Measurements from ENCODE around the gene NOC4L. TPM values are rescaled to one million over a fixed set of nuclear protein-coding genes. Genes with fewer than 3 reads are reported as not detected.

The NOC4L gene
- total RNA-seq, 1 experiment from 2014 or later = 29.8 TPM

GRCh38 chr12:132139912-132140311 lies 4.3 kb upstream of the NOC4L start:
- no peak for DNase-seq (ENCODE audit: low read depth, low spot score)
- no peak for ATAC-seq
- Histone ChIP-seq H3K27me3 (ENCODE audit: control insufficient read depth, insufficient read depth, low read length) (no peaks in the 10 kb centered on the region), H3K36me3 (ENCODE audit: control insufficient read depth, insufficient read depth, low read length) (0 out of 2 replicates have a peak, but pooled peaks cover 5% of the 10 kb centered on the region), H3K9me3 (ENCODE audit: control insufficient read depth, insufficient read depth, low read depth, low read length) (no peaks in the 10 kb centered on the region), H3K4me3 (ENCODE audit: low read depth in 2 of 2, low read length in 2 of 2) (no peak overlapping the region), H3K27ac (ENCODE audit: low read length) (no peak overlapping the region), H3K4me1 (ENCODE audit: control insufficient read depth, insufficient read depth, low read length) (peaks cover 8% of the 10 kb centered on the region; the same call in 1 of the 2 replicates)
- BruUV-seq (replicated peaks) = no TSS peak
- TF ChIP-seq POLR2AphosphoS5 (IDR thresholded peaks at IDR 0.05; ENCODE audit: low read depth, low read length) (no peak), REST (IDR thresholded peaks at IDR 0.05; ENCODE audit: insufficient read depth in 1 of 2, low read depth in 2 of 2, low read length in 1 of 2) (no peak), CTCF (IDR thresholded peaks at IDR 0.05) (no peak)
- POLR2A ChIA-PET = no interaction called here
- intact Hi-C loops (cut with micrococcal nuclease; ENCODE audit: unreplicated experiment) = no loop called here
- CTCF ChIA-PET = no interaction called here
- in situ Hi-C loops (cut with HindIII; ENCODE audit: low pct_unique_long_range_greater_than_20kb, low sequenced_read_pairs) = no loop called here

GRCh38 chr12:132140501-132140900 lies 3.8 kb upstream of the NOC4L start:
- CTCF ChIA-PET = no interaction called here
- Histone ChIP-seq H3K9me3 (ENCODE audit: control insufficient read depth, insufficient read depth, low read depth, low read length) (no peaks in the 10 kb centered on the region), H3K27ac (ENCODE audit: low read length) (no peak overlapping the region), H3K27me3 (ENCODE audit: control insufficient read depth, insufficient read depth, low read length) (no peaks in the 10 kb centered on the region), H3K4me1 (ENCODE audit: control insufficient read depth, insufficient read depth, low read length) (peaks cover 13% of the 10 kb centered on the region; the same call in 1 of the 2 replicates), H3K36me3 (ENCODE audit: control insufficient read depth, insufficient read depth, low read length) (0 out of 2 replicates have a peak, but pooled peaks cover 5% of the 10 kb centered on the region), H3K4me3 (ENCODE audit: low read depth in 2 of 2, low read length in 2 of 2) (no peak overlapping the region)
- DNase-seq (ENCODE audit: low read depth, low spot score) = no peak
- POLR2A ChIA-PET = no interaction called here
- intact Hi-C loops (cut with micrococcal nuclease; ENCODE audit: unreplicated experiment) (no loop called here), in situ Hi-C loops (cut with HindIII; ENCODE audit: low pct_unique_long_range_greater_than_20kb, low sequenced_read_pairs) (no loop called here)
- ATAC-seq = no peak
- no TSS peak for BruUV-seq (replicated peaks)
- TF ChIP-seq POLR2AphosphoS5 (IDR thresholded peaks at IDR 0.05; ENCODE audit: low read depth, low read length) (no peak), REST (IDR thresholded peaks at IDR 0.05; ENCODE audit: insufficient read depth in 1 of 2, low read depth in 2 of 2, low read length in 1 of 2) (no peak), CTCF (IDR thresholded peaks at IDR 0.05) (no peak), TCF7L2 (IDR thresholded peaks at IDR 0.05; ENCODE audit: low read depth, low read length) (no peak)
